ENCODE measurements around the gene ATP6V1C2.

The ATP6V1C2 gene, protein sequence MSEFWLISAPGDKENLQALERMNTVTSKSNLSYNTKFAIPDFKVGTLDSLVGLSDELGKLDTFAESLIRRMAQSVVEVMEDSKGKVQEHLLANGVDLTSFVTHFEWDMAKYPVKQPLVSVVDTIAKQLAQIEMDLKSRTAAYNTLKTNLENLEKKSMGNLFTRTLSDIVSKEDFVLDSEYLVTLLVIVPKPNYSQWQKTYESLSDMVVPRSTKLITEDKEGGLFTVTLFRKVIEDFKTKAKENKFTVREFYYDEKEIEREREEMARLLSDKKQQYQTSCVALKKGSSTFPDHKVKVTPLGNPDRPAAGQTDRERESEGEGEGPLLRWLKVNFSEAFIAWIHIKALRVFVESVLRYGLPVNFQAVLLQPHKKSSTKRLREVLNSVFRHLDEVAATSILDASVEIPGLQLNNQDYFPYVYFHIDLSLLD

GRCh38 chr2:10721396-10722251 is at the start of gene ATP6V1C2:
Gene ATP6V1C2, plus strand, starts transcription at chr2:10721630. Its CDS starts 1,220 bp downstream, at chr2:10722850.
- DNase-seq, result peak in 1 of 56 donors; percentile 4

DNA sequence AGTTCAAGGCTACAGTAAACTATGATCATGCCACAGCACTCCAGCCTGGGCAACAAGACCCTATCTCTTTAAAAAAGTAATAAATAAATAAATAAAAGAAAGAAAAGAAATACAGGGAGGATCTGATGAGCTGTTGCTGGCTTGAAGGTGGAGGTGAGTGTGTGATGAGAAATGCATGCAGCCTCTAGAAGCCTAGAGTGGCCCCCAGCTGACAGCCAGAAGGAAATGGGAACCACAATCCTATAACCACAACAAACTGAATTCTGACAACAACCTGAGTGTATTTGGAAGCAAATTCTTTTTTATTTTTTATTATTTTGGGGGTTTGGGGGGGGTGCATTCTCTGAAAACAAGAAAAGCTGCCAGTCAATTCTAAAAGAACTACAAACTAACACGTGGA is 46.3 kb upstream of the ATP6V1C2 start:
- DNase-seq, result no peak

- DNase-seq, result no peak
Observed at GRCh38 chr2:10678225-10678624, 43.2 kb upstream of the ATP6V1C2 start.

DNA sequence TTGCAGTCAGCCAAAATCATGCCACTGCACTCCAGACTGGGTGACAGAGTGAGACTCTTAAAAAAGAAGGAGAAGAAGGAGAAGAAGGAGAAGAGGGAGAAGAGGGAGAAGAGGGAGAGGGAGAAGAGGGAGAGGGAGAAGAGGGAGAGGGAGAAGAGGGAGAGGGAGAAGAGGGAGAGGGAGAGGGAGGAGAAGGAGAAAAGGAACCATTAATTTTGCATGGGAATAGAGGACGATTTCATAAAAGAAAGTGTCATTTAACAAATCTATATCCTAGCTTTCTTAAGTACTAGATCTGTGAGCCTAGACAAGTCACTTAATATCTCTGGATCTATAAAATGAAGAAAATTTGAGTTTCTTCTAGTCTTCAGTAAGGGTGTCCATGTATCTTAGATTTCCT is 41.2 kb upstream of the ATP6V1C2 start:
- no peak for DNase-seq

GRCh38 chr2:10680957-10681356 is 40.5 kb upstream of the ATP6V1C2 start:
- DNase-seq, result no peak

GRCh38 chr2:10686176-10686730 is 35.2 kb upstream of the ATP6V1C2 start:
- DNase-seq, result no peak

GRCh38 chr2:10688921-10689807 is 32.3 kb upstream of the ATP6V1C2 start:
- peak in 10 of 56 donors; percentile 15 to 63 (median 47) for DNase-seq

GRCh38 chr2:10691521-10691920 is 29.9 kb upstream of the ATP6V1C2 start:
- no peak for DNase-seq

DNA sequence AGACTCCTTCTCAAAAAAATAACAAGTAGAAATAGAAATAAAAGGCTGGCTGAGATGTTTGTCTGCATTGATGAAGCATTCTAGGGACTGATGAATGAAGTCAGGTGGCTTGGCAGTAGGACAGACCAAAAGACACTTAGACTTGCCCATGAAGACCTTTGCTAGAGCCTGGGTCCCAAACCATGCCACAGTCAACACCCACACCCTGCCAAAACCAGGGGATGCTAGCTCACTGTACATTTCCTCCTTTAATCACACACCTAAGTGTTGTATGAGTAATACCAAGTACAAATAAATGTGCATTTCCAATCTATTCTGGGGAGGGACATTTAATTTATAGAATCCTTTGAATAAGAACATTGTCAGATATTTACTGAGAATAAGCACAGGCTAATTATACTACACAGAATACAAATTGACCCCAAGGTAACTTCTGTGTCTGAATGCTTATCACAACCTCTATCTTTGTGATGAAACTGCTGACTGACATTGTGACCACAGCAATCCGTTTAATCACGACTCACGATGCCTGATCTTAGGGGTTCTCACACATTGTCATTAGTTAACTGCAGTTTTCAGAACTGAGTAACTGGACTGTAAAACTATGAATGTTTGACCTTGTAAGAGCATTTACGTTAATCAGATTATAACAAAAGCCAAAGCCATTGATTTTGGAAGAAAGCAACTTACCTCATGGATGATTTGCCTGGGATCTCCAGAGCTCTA is 21.2 kb upstream of the ATP6V1C2 start:
- DNase-seq, result no peak

DNA sequence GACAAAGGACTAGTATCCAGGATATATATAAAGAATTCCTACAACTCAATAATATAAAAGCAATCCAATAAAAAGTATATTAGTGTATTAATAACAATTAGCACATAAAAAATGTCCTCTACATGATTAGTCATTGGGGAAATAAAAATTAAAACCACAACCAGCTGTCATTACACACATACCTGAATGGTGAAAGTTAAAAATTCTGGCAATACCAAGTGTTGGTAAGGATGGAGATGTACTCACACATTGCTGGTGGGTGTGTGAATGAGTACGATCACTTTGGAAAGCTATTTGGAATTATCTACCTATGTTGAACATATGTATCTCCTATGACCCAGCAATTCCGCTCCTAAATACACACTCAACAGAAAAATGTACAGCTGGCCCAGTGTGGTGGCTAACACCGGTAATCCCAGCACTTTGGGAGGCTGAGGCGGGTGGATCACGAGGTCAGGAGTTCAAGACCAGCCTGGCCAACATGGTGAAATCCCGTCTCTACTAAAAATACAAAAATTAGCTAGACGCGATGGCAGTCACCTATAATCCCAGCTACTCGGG is 17.3 kb upstream of the ATP6V1C2 start:
- no peak for DNase-seq

- no peak for DNase-seq
Observed at GRCh38 chr2:10706033-10706432, 15.4 kb upstream of the ATP6V1C2 start.

DNA sequence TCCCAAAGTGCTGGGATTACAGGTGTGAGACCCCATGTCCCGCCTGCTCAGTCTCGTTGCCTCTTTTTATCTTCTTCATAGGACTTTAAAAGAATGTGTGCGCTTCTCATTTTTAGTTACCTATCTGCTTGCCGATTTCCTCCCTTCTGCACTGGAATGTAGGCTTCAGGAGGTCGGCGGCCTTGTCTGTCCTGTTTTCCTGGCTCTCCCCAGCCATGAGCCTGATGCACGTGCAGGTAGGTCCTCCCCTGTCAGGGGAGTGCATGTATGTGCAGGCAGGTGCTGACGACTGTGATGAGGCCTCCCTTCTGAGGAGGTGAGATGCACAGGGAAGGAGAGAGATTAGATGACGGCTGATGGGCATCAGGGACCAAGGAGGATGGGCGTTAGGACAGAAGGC is 13.6 kb upstream of the ATP6V1C2 start:
- DNase-seq, result no peak

GRCh38 chr2:10709290-10709939 is 12.0 kb upstream of the ATP6V1C2 start:
- DNase-seq, result no peak

DNA sequence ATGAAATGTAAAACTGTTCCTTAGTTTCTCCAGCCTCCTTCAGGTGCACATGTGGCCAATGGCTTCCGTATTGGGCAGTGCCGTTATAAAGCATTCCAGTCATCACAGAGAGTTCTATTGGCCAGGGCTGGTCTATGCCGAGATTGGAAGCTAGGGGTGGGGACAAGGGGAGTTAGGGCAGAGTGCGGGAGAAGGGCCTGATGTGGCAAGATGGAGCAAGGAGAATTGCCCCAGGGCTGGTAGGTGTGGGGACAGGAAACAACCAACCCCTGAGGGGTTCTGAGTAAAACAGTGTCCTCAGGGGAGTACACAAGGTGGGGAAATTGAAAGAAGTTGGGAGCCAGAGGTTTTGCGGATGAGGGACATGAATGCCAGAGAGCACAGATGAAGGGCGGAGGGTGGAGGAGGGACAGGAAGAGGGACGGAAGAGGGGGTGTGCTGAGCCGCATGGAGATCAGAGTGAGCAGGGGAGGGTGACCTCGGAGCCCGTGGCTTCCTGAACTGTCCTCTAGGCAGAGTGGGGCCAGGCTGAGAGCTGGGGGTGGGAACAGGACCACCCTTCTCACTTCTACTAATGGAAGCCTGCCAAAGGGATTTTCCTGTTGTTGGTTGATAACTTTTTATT is 9.1 kb upstream of the ATP6V1C2 start:
- no peak for DNase-seq

- DNase-seq, result no peak
Observed at GRCh38 chr2:10716581-10716980, 4.8 kb upstream of the ATP6V1C2 start.

DNA sequence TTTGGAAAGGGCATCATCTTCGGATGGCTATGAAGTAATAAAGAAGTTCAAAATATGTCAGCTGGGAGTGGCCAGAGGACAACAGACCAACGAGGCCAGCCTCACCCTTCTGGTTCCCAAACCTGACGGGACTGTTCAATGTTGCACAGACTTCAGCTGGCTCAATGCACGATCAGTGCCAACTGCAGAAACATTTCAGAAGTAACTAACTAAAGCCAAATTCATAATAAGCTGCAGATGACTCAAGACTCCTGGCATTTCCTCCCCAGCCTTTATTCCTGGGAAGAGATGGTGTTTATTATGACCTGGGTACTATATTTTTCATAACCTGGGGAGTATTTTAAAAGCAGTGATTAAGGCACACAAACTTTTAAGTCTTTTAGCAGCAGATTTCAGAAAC is 3.8 kb upstream of the ATP6V1C2 start:
- no peak for DNase-seq

GRCh38 chr2:10720306-10720705 is 1.1 kb upstream of the ATP6V1C2 start:
- DNase-seq, result no peak

GRCh38 chr2:10720947-10721395 is 459 bp upstream of the ATP6V1C2 start:
- no peak for DNase-seq
